Liver (tissue), 3 donors: ENCODE results near the gene SLC38A11.
A peak's percentile ranks its signal among the peaks of the same experiment; 100 is the strongest.

ENCODE experiments used
- CTCF ChIP-seq: fragments of 150-350 bp; IDR thresholded peaks from 2 replicates; pipeline ENCODE4 v1.5.1; 2017; ENCODE audit warnings: improper control_type of control experiment, low read depth, low read length; ENCODE audit not compliant: missing input control
- MAX ChIP-seq: IDR thresholded peaks from 2 replicates; pipeline ENCODE4 v1.6.1; 2016; ENCODE audit warnings: antibody characterized with exemption
- RAD21 ChIP-seq, 2 donors: IDR thresholded peaks; 2 replicates each; pipeline ENCODE4 v1.6.1; 2016; ENCODE audit warnings: antibody characterized with exemption in 2 of 2, mild to moderate bottlenecking in 2 of 2
- donor health status: healthy.
- donor health status: healthy.

GRCh38 chr2:164937864-164938401 is 17.4 kb downstream of the SLC38A11 start:
- TF ChIP-seq CTCF (no peak), RAD21 (IDR thresholded peaks at IDR 0.05) (peak in 1 of 2 donors; percentile 26), MAX (no peak)
